Activated B cell treated with CpG ODN at 0.5 μM for 24 hours (primary cell): Measurements from ENCODE around the gene AGBL2. TPM values are rescaled to one million over a fixed set of nuclear protein-coding genes. Genes with fewer than 3 reads are reported as not detected.

Source experiments
- ATAC-seq: fragments of 200-7000 bp; cut with Tn5 transposase; one replicate; pipeline ENCODE4 v1.10.0; 2021; ENCODE audit warnings: low read depth, mild to moderate bottlenecking, moderate library complexity
- CTCF ChIA-PET: fragments of 350-600 bp; sonication (Branson Sonifier 250); formaldehyde crosslinking; loops from one replicate; lab custom pipeline; 2021; ENCODE audit warnings: antibody characterized with exemption; lab: Charles Lee
- POLR2A ChIA-PET: fragments of 350-600 bp; sonication (Branson Sonifier 250); formaldehyde crosslinking; loops from one replicate; lab custom pipeline; 2021; ENCODE audit warnings: antibody characterized with exemption; lab: Charles Lee
- DNase-seq: peaks from one replicate; pipeline ENCODE4 v3.0.0; 2022
- H3K27ac Mint-ChIP-seq: one replicate; pipeline ENCODE4 v1.8.0; 2020; ENCODE audit warnings: mixed read lengths
- H3K27me3 Mint-ChIP-seq: one replicate; pipeline ENCODE4 v1.8.0; 2021; ENCODE audit warnings: mixed read lengths
- H3K36me3 Mint-ChIP-seq: one replicate; pipeline ENCODE4 v1.8.0; 2021; ENCODE audit warnings: low read depth, mixed read lengths
- H3K4me1 Mint-ChIP-seq: one replicate; pipeline ENCODE4 v1.8.0; 2021; ENCODE audit warnings: mixed read lengths
- H3K4me3 Mint-ChIP-seq: one replicate; pipeline ENCODE4 v1.8.0; 2020; ENCODE audit warnings: mild to moderate bottlenecking, mixed read lengths
- H3K9me3 Mint-ChIP-seq: one replicate; pipeline ENCODE4 v1.8.0; 2020; ENCODE audit warnings: mixed read lengths
- CTCF ChIP-seq: fragments of 200-600 bp; IDR thresholded peaks from one replicate; pipeline ENCODE4 v1.8.0; 2022; ENCODE audit warnings: antibody characterized with exemption, mild to moderate bottlenecking
- intact Hi-C: fragments of 100-400 bp; cut with micrococcal nuclease; formaldehyde crosslinking; loops from one replicate; pipeline ENCODE4 v1.15.1; 2024
- total RNA-seq: library from RNA; stranded (reverse); gene quantifications from 2 replicates; pipeline ENCODE4 v1.2.3, GENCODE V29; 2022

Gene AGBL2
- total RNA-seq, 1 donor from 2014 or later, result 7.0 TPM

- no peaks in the 10 kb centered on the region for H3K27me3 Mint-ChIP-seq
Observed at GRCh38 chr11:47615249-47615648, 99.9 kb downstream of the AGBL2 start.

DNA sequence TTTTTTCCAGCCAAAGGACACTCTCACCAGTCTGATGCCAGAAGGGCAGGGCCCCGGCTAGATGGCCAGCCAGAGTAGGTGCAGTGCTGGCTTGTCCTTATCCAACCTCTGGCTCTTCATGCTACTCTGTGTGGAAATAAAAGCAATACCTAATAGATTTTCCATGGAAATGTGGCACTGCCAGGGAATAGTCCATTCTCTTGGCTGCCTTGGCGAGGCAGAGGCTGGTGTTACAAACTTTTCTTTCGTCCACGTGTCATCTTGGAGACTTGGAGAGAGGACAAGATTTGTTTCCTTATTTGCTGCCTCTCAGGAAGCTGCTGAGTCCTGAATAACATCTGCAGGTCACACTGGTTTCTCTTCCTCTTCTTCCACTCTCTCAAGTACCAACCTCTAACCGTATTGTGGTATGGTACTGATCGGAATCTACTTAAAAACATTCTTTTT is 103.8 kb downstream of the AGBL2 start:
- ChIA-PET POLR2A (interaction anchor here (0.6 to 1.1 kb wide), 2 partner anchors 10 to 33 kb away, joined by 3 to 4 read pairs; partner anchors contain the start of genes KBTBD4 and NDUFS3), CTCF (no interaction called here)
- DNase-seq (no peak), ATAC-seq (peak; percentile 81)
- peaks cover 12% of the 10 kb centered on the region for H3K4me1 Mint-ChIP-seq
- TF ChIP-seq CTCF, result no peak
- peak overlapping the region; percentile 36 for H3K27ac Mint-ChIP-seq
- no peaks in the 10 kb centered on the region for H3K9me3 Mint-ChIP-seq
- no peaks in the 10 kb centered on the region for H3K27me3 Mint-ChIP-seq
- intact Hi-C loops, result no loop called here
- no peaks in the 10 kb centered on the region for H3K36me3 Mint-ChIP-seq
- H3K4me3 Mint-ChIP-seq, result peak overlapping the region; percentile 35

More at GRCh38 chr11:47615249-47615648, 99.9 kb downstream of the AGBL2 start:
- Mint-ChIP-seq H3K36me3 (peaks cover 21% of the 10 kb centered on the region), H3K4me3 (no peak overlapping the region), H3K9me3 (no peaks in the 10 kb centered on the region), H3K27ac (no peak overlapping the region), H3K4me1 (peaks cover 12% of the 10 kb centered on the region)
- intact Hi-C loops, result no loop called here
- ChIA-PET POLR2A (no interaction called here), CTCF (no interaction called here)
- no peak for TF ChIP-seq CTCF
- DNase-seq, result no peak
- no peak for ATAC-seq

GRCh38 chr11:47609675-47610074 is 105.5 kb downstream of the AGBL2 start:
- no peak for TF ChIP-seq CTCF
- ChIA-PET POLR2A (interaction anchor here (0.7 kb wide), 1 partner anchor 109 kb away, joined by 5 read pairs; no protein-coding TSS in a partner anchor), CTCF (no interaction called here)
- intact Hi-C loops, result no loop called here
- H3K4me3 Mint-ChIP-seq, result no peak overlapping the region
- H3K36me3 Mint-ChIP-seq, result no peaks in the 10 kb centered on the region
- no peak overlapping the region for H3K27ac Mint-ChIP-seq
- peaks cover 2% of the 10 kb centered on the region for H3K27me3 Mint-ChIP-seq
- H3K9me3 Mint-ChIP-seq, result no peaks in the 10 kb centered on the region
- peaks cover 12% of the 10 kb centered on the region for H3K4me1 Mint-ChIP-seq
- ATAC-seq (no peak), DNase-seq (no peak)

Other genes with a start within 250 kb of the AGBL2 start
- 129 and 136 TPM in 2 replicates for gene CELF1, start 162.2 kb downstream of the AGBL2 start, total RNA-seq
- gene PTPMT1, start 149.8 kb downstream of the AGBL2 start, total RNA-seq, result 27.1 and 32.8 TPM in 2 replicates
- gene KBTBD4, start 136.4 kb downstream of the AGBL2 start, total RNA-seq, result 19.5 and 20.4 TPM in 2 replicates
- gene NDUFS3, start 136.3 kb downstream of the AGBL2 start, total RNA-seq, result 95.9 and 102 TPM in 2 replicates
- gene FAM180B, start 128.7 kb downstream of the AGBL2 start, total RNA-seq, result 0.16 TPM in 1 of 2 replicates, not detected in the other
- gene C1QTNF4, start 121.0 kb downstream of the AGBL2 start, total RNA-seq, result not detected in 2 replicates
- gene MTCH2, start 72.8 kb downstream of the AGBL2 start, total RNA-seq, result 73.3 and 81.7 TPM in 2 replicates
- gene FNBP4, start 52.0 kb upstream of the AGBL2 start, total RNA-seq, result 204 and 233 TPM in 2 replicates
- gene NUP160, start 133.0 kb upstream of the AGBL2 start, total RNA-seq, result 53.2 and 70.8 TPM in 2 replicates